Measurements from ENCODE around the gene LAYN.

GRCh38 chr11:111603611-111604130 is 63.2 kb downstream of the LAYN start:
- TF ChIP-seq CTCF (IDR thresholded peaks at IDR 0.05) (no peak), POLR2A (IDR thresholded peaks at IDR 0.05) (no peak)
